HEK293 (cell line): ENCODE measurements around the gene PITPNC1.

Source experiments
- HOXA7 ChIP-seq: sonication (generic); formaldehyde crosslinking; IDR thresholded peaks from 2 replicates; pipeline ENCODE4 v1.8.1; 2022; ENCODE audit warnings: missing genetic modification reagents, borderline replicate concordance
- KLF1 ChIP-seq: fragments of 450-650 bp; formaldehyde crosslinking; IDR thresholded peaks from 2 replicates; pipeline ENCODE4 v1.5.1; 2016; ENCODE audit warnings: missing biosample characterization, missing genetic modification characterization
- REPIN1 ChIP-seq: fragments of 450-650 bp; formaldehyde crosslinking; IDR thresholded peaks from 2 replicates; pipeline ENCODE4 v1.5.1; 2017; ENCODE audit warnings: missing biosample characterization, missing genetic modification characterization, low read depth
- SP7 ChIP-seq: fragments of 450-650 bp; formaldehyde crosslinking; IDR thresholded peaks from 2 replicates; pipeline ENCODE4 v1.5.1; 2016; ENCODE audit warnings: missing biosample characterization, missing genetic modification characterization
- ZBTB44 ChIP-seq: fragments of 450-650 bp; IDR thresholded peaks from 2 replicates; pipeline ENCODE4 v1.5.1; 2018; ENCODE audit warnings: missing biosample characterization, mild to moderate bottlenecking, missing genetic modification characterization
- ZFP37 ChIP-seq: fragments of 450-650 bp; formaldehyde crosslinking; IDR thresholded peaks from 2 replicates; pipeline ENCODE4 v1.5.1; 2016; ENCODE audit warnings: missing biosample characterization, missing genetic modification characterization
- ZNF10 ChIP-seq: fragments of 450-650 bp; formaldehyde crosslinking; IDR thresholded peaks from 2 replicates; pipeline ENCODE4 v1.5.1; 2017; ENCODE audit warnings: missing biosample characterization, missing genetic modification characterization
- ZNF155 ChIP-seq: fragments of 450-650 bp; formaldehyde crosslinking; IDR thresholded peaks from 2 replicates; pipeline ENCODE4 v1.5.1; 2016; ENCODE audit warnings: missing biosample characterization, missing genetic modification characterization
- ZNF221 ChIP-seq: fragments of 450-650 bp; formaldehyde crosslinking; IDR thresholded peaks from 2 replicates; pipeline ENCODE4 v1.5.1; 2017; ENCODE audit warnings: missing biosample characterization, missing genetic modification characterization, borderline replicate concordance
- ZNF292 ChIP-seq: fragments of 450-650 bp; formaldehyde crosslinking; IDR thresholded peaks from 2 replicates; pipeline ENCODE4 v1.5.1; 2016; ENCODE audit warnings: low read depth, missing biosample characterization, missing genetic modification characterization, borderline replicate concordance
- ZNF341 ChIP-seq: fragments of 450-650 bp; formaldehyde crosslinking; IDR thresholded peaks from 2 replicates; pipeline ENCODE4; 2016; ENCODE audit warnings: low read depth, missing biosample characterization, missing genetic modification characterization
- ZNF423 ChIP-seq: fragments of 450-650 bp; formaldehyde crosslinking; IDR thresholded peaks from 2 replicates; pipeline ENCODE4 v1.5.1; 2016; ENCODE audit warnings: missing biosample characterization, missing genetic modification characterization
- ZNF530 ChIP-seq: fragments of 450-650 bp; formaldehyde crosslinking; IDR thresholded peaks from 2 replicates; pipeline ENCODE4 v1.5.1; 2016; ENCODE audit warnings: low read depth, missing biosample characterization, missing genetic modification characterization
- ZNF555 ChIP-seq: fragments of 450-650 bp; formaldehyde crosslinking; conservative IDR thresholded peaks from 2 replicates; pipeline ENCODE4 v1.5.1; 2017; ENCODE audit warnings: missing biosample characterization, mild to moderate bottlenecking, missing genetic modification characterization, inconsistent platforms
- ZNF571 ChIP-seq: fragments of 450-650 bp; formaldehyde crosslinking; IDR thresholded peaks from 2 replicates; pipeline ENCODE4 v1.5.0; 2017; ENCODE audit warnings: missing biosample characterization, missing genetic modification characterization
- ZNF645 ChIP-seq: fragments of 450-650 bp; formaldehyde crosslinking; IDR thresholded peaks from 2 replicates; pipeline ENCODE4; 2016; ENCODE audit warnings: missing biosample characterization, missing genetic modification characterization
- ZNF792 ChIP-seq: fragments of 450-650 bp; formaldehyde crosslinking; IDR thresholded peaks from 2 replicates; pipeline ENCODE4 v1.5.1; 2016; ENCODE audit warnings: missing biosample characterization, missing genetic modification characterization
- ZNF837 ChIP-seq: fragments of 450-650 bp; formaldehyde crosslinking; IDR thresholded peaks from 2 replicates; pipeline ENCODE4 v1.5.1; 2016; ENCODE audit warnings: missing biosample characterization, missing genetic modification characterization
- ZXDB ChIP-seq: fragments of 450-650 bp; formaldehyde crosslinking; IDR thresholded peaks from 2 replicates; pipeline ENCODE4 v1.5.1; 2016; ENCODE audit warnings: missing biosample characterization, missing genetic modification characterization
- TF ChIP-seq, protein P1 (sequence below): fragments of 450-650 bp; formaldehyde crosslinking; conservative IDR thresholded peaks from 2 replicates; pipeline ENCODE4 v1.5.1; 2016; ENCODE audit warnings: low read depth, missing biosample characterization, missing genetic modification characterization
- TF ChIP-seq, protein P2 (sequence below): sonication (generic); formaldehyde crosslinking; IDR thresholded peaks from 2 replicates; pipeline ENCODE4 v1.8.1; 2022; ENCODE audit warnings: mild to moderate bottlenecking, moderate library complexity, missing genetic modification reagents
- TF ChIP-seq, protein P3 (sequence below): fragments of 450-650 bp; formaldehyde crosslinking; IDR thresholded peaks from 2 replicates; pipeline ENCODE4 v1.5.1; 2016; ENCODE audit warnings: missing biosample characterization, missing genetic modification characterization
- TF ChIP-seq, protein P4 (sequence below): fragments of 450-650 bp; formaldehyde crosslinking; IDR thresholded peaks from 2 replicates; pipeline ENCODE4 v1.5.1; 2016; ENCODE audit warnings: missing biosample characterization, missing genetic modification characterization
- TF ChIP-seq, protein P5 (sequence below): fragments of 450-650 bp; formaldehyde crosslinking; IDR thresholded peaks from 2 replicates; pipeline ENCODE4 v1.5.1; 2016; ENCODE audit warnings: missing biosample characterization, missing genetic modification characterization

The PITPNC1 gene

GRCh38 chr17:67585077-67585602 is 208.1 kb downstream of the PITPNC1 start (continued):
- TF ChIP-seq ZNF155 (tag by site-specific recombination) (no peak), ZNF292 (no peak), ZFP37 (no peak), ZNF645 (tag by site-specific recombination) (peak; percentile 69; the same call in 1 of the 2 replicates), ZNF837 (tag by site-specific recombination) (no peak), ZNF571 (tag by site-specific recombination) (no peak), ZNF792 (tag by site-specific recombination) (no peak), ZNF341 (tag by site-specific recombination) (0 out of 2 replicates have a peak, but pooled peaks have one; percentile 12), ZNF10 (tag by site-specific recombination) (no peak), ZNF221 (tag by site-specific recombination) (no peak), REPIN1 (tag by site-specific recombination) (no peak), ZXDB (tag by site-specific recombination) (peak; percentile 87), ZNF555 (tag by site-specific recombination) (no peak), ZNF530 (tag by site-specific recombination) (no peak), HOXA7 (CRISPR knock-in tag) (no peak), ZBTB44 (tag by site-specific recombination) (peak; percentile 93), KLF1 (peak; percentile 53; the same call in 1 of the 2 replicates), ZNF423 (tag by site-specific recombination) (0 out of 2 replicates have a peak, but pooled peaks have one; percentile 30), SP7 (peak; percentile 90)
- TF ChIP-seq, protein P1, sequence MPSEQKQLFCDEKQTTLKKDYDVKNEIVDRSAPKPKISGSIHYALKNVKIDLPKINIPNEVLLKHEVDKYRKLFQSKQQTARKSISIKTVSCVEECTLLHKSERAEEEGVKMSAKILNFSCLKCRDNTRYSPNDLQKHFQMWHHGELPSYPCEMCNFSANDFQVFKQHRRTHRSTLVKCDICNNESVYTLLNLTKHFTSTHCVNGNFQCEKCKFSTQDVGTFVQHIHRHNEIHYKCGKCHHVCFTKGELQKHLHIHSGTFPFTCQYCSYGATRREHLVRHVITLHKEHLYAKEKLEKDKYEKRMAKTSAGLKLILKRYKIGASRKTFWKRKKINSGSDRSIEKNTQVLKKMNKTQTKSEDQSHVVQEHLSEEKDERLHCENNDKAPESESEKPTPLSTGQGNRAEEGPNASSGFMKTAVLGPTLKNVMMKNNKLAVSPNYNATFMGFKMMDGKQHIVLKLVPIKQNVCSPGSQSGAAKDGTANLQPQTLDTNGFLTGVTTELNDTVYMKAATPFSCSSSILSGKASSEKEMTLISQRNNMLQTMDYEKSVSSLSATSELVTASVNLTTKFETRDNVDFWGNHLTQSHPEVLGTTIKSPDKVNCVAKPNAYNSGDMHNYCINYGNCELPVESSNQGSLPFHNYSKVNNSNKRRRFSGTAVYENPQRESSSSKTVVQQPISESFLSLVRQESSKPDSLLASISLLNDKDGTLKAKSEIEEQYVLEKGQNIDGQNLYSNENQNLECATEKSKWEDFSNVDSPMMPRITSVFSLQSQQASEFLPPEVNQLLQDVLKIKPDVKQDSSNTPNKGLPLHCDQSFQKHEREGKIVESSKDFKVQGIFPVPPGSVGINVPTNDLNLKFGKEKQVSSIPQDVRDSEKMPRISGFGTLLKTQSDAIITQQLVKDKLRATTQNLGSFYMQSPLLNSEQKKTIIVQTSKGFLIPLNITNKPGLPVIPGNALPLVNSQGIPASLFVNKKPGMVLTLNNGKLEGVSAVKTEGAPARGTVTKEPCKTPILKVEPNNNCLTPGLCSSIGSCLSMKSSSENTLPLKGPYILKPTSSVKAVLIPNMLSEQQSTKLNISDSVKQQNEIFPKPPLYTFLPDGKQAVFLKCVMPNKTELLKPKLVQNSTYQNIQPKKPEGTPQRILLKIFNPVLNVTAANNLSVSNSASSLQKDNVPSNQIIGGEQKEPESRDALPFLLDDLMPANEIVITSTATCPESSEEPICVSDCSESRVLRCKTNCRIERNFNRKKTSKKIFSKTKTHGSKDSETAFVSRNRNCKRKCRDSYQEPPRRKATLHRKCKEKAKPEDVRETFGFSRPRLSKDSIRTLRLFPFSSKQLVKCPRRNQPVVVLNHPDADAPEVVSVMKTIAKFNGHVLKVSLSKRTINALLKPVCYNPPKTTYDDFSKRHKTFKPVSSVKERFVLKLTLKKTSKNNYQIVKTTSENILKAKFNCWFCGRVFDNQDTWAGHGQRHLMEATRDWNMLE (tag by site-specific recombination), result no peak
- TF ChIP-seq, protein P2, sequence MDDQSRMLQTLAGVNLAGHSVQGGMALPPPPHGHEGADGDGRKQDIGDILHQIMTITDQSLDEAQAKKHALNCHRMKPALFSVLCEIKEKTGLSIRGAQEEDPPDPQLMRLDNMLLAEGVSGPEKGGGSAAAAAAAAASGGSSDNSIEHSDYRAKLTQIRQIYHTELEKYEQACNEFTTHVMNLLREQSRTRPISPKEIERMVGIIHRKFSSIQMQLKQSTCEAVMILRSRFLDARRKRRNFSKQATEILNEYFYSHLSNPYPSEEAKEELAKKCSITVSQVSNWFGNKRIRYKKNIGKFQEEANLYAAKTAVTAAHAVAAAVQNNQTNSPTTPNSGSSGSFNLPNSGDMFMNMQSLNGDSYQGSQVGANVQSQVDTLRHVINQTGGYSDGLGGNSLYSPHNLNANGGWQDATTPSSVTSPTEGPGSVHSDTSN (CRISPR knock-in tag), result no peak
- TF ChIP-seq, protein P3, sequence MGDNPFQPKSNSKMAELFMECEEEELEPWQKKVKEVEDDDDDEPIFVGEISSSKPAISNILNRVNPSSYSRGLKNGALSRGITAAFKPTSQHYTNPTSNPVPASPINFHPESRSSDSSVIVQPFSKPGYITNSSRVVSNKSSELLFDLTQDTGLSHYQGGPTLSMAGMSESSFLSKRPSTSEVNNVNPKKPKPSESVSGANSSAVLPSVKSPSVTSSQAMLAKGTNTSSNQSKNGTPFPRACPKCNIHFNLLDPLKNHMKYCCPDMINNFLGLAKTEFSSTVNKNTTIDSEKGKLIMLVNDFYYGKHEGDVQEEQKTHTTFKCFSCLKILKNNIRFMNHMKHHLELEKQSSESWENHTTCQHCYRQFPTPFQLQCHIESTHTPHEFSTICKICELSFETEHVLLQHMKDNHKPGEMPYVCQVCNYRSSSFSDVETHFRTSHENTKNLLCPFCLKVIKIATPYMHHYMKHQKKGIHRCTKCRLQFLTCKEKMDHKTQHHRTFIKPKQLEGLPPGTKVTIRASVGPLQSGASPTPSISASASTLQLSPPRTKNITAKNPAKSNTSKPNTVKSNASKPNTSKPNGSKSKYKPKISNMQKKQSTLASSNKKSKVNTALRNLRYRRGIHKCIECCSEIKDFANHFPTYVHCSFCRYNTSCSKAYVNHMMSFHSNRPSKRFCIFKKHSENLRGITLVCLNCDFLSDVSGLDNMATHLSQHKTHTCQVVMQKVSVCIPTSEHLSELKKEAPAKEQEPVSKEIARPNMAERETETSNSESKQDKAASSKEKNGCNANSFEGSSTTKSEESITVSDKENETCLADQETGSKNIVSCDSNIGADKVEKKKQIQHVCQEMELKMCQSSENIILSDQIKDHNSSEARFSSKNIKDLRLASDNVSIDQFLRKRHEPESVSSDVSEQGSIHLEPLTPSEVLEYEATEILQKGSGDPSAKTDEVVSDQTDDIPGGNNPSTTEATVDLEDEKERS, result no peak
- TF ChIP-seq, protein P4, sequence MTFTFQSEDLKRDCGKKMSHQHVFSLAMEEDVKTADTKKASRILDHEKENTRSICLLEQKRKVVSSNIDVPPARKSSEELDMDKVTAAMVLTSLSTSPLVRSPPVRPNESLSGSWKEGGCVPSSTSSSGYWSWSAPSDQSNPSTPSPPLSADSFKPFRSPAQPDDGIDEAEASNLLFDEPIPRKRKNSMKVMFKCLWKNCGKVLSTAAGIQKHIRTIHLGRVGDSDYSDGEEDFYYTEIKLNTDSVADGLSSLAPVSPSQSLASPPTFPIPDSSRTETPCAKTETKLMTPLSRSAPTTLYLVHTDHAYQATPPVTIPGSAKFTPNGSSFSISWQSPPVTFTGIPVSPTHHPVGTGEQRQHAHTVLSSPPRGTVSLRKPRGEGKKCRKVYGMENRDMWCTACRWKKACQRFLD (tag by site-specific recombination), result no peak
- TF ChIP-seq, protein P5, sequence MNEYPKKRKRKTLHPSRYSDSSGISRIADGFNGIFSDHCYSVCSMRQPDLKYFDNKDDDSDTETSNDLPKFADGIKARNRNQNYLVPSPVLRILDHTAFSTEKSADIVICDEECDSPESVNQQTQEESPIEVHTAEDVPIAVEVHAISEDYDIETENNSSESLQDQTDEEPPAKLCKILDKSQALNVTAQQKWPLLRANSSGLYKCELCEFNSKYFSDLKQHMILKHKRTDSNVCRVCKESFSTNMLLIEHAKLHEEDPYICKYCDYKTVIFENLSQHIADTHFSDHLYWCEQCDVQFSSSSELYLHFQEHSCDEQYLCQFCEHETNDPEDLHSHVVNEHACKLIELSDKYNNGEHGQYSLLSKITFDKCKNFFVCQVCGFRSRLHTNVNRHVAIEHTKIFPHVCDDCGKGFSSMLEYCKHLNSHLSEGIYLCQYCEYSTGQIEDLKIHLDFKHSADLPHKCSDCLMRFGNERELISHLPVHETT (tag by site-specific recombination), result peak; percentile 47; the same call in 1 of the 2 replicates
